Medulla oblongata (tissue), 1 donor: ENCODE results near the gene DLX6.

Source experiments
- DNase-seq: peaks from one replicate; pipeline ENCODE4 v3.0.0-alpha.2; 2015; ENCODE audit errors: extremely low spot score

The DLX6 gene

DNA sequence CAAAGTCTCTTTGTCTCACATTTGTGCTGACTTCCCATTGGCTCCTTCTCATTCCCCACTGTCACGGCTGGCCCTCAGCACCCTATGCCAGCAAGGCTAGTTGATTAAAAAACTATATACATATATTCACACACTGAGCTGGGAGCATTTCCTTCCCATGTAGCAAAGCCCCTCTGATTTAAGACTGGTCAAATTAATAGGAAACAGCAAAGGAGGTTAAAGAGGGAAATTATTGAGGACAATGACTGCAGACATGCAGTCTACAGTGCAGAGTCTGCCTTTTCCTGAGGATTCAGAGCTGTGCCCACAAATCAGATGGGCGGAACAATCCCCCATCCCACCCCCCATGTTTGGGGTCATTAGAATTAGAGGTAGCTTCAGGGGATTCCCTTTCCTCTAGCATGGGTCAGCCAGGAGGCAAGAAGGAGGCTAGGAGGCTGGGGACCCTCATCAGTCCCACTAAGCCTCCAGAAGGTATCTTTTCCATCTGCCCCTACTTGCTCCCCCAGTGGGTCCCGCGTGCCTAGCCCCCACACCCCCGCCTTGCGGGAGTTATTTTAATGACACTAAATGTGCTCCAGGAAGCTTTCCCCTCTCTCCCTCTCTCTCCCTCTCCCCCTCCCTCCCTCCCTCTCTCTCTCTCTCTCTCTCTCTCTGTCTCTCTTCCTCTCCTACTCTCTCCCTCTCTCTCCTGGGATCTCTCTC is 9.8 kb upstream of the DLX6 start:
- DNase-seq = no peak

DNA sequence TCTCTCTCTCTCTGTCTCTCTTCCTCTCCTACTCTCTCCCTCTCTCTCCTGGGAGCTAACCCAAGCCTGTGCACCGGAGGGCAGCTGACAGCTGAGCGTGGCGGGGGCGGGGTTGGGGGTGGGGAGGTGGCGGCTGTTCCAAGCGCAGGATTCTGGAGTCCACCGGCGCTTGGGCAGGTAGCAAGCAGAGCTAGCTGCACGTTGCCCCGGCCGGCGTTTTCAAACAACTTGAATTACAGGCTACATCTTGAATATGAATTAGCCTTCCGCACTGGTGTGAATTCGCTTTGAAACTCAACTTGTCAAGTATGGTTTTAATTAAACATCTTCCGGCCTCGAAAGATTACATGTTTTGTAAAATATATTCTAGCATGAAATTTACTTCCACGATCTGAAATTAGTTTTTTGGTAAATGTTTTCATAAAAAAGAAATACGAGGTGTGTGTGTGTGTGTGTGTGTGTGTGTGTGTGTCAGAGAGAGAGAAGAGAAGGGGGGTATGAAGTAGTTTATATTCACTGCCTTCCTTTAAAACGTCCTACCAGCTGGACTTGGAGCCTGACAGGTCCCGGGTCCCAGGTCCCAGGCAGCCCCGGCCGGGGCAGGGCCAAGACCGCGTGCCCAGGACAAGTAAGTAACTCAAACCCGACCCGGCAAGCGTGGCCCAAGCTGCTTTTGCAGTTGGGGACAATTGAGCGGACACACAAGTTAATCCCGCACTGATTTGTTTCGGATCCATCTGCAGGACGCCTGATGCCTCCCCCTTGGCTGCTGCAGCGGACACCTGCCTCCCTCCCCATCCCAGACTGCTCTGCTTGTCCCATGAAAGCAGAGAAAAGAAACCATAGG is 9.0 kb upstream of the DLX6 start:
- DNase-seq = no peak

DNA sequence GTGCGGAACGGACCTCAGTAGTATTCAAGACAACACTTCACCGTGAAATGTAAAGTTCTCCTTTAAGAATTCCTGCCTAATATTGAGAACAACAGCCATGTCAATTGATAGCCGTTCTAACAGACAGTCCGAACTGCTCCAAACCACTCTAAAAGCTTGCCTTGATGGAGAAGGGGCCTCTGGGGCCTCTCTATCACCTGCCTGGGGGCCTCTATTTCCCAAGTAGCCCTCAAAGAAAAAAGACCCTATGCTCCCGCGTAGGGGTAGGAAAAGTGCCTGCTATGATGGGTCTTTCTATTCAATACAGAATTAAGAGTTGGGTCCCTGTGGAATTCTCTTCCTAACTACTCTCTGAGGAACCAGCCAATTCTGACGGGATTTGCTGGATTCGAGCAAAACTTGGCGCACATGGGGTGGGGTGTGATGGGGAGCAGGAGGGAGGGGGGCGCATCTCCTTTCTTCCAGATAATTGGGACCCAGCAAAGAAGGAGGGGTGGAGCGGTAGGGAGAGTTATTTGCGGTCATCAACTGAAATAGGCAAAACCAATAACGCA is 8.3 kb upstream of the DLX6 start:
- no peak for DNase-seq

DNA sequence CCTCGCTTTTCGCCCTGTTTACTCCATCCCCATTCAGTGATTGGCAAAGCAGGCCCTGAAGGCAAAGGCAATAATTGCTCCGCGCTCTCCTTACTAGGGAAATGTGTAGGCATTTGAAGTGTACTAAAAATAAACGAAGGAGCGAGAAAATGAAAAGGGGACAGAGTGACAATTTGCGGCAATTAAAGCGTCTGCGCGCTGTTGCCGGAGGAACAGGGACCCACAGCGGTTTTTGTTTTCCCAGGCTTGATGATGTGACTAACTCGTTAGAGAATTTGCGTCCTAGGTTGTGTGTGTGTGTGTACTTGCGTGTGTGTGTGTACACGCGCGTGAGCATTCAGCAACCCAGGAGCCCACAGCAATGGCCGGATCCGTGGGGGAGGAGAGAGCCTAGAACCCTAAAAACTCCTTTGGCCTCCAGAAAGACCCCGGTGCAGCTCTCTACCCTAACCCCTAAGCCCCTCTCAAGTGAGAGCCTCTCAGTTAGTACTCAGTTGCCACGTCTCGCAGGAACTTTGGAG is 7.8 kb upstream of the DLX6 start:
- DNase-seq = no peak

DNA sequence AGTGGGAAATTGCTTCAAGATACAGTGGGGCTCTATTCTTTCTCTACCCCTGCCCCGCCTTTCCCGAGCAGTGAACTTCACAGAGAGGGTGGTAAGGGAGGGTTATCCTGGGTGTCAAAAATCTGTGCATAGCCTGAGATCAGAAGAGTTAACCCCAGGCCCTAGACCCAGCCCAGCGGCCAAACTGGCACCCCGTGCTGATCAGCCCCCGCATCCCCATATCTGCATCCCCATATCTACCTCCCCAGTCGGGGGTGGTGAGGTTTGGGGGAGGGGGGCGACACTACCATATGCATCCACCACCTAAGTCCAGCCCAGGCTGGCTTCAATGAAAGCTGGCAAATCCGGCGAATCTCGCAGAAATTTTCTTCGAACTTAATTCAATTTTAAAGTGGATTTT is 7.0 kb upstream of the DLX6 start:
- no peak for DNase-seq

DNA sequence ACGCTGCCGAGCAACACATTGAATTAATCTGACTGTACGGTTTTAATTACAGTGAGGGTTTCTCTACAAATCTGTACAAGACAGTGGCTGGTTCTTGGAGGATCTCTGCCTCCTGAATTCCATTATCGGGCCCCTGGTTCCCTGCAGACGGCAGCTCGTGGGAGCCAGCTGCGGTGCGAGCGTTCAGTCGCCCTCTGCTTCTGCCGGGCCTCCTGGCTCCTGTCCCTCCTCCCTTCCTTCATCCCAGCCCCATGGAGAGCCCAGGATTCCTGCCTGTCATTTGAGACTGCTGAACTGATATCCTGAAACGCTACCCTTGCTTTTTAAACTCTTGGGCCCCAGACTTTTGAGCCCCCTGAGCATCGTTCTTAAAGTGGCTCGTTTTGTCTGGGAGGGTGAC is 6.6 kb upstream of the DLX6 start:
- no peak for DNase-seq

DNA sequence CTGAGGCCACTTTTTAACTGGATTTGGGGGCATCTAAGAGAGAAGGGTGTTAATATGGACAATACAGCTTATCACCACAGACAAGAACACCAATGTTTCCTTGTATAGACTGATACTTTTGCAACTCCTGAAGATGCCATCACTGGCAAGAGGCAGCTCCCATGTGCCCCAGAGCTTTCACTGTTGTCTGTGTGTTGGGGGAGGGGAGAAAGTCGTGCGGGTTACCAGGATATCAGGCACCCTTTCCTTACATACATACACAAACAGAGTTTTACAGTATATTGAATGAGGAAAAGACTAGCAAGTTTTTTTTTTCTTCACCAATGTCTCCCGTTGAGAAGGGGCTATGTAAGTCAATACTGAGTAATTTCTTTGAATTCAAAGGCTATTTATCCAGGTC is 4.1 kb upstream of the DLX6 start:
- no peak for DNase-seq

DNA sequence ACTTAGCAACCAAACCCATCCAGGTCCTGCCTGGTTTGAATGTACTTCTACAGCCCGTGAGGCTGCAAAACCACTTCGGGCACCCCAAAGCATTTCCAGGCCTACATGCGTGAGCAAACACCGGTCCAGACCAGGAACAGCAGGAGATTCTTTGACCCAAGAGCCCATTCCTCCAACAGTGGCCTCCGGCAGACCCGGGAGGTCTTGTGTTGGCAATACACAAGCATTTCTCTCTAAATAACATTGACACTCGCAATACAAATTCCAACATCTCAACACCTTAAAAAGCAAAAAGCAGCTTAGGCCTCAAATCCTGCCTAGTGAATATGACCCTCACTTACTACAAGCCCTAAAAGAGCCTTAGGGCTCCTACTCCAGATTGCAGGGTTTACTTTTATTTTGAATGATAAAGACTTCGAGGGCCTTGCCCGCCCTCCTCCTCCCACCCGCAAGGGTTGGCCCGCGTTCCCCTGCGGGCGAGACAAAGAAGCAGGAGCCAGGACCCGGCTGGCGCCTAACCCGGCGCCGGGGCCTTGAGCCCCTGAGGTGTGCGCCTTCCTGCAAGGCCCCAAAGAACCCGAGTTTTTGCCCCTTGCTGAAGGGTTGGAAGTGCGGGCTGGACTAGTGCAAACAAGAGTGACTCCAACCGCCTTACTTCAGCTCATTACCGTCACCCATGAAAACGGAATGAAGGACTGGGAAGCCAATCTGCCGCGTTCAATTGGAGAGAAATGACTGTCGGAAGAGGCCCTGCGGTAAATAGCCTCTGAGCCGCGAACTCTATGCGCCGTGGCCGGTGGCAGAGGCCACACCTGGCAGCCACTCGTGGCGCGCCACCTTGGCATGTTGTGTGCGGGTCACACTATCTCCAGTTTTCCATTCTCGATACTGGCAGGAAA is 3.4 kb upstream of the DLX6 start:
- DNase-seq = no peak

DNA sequence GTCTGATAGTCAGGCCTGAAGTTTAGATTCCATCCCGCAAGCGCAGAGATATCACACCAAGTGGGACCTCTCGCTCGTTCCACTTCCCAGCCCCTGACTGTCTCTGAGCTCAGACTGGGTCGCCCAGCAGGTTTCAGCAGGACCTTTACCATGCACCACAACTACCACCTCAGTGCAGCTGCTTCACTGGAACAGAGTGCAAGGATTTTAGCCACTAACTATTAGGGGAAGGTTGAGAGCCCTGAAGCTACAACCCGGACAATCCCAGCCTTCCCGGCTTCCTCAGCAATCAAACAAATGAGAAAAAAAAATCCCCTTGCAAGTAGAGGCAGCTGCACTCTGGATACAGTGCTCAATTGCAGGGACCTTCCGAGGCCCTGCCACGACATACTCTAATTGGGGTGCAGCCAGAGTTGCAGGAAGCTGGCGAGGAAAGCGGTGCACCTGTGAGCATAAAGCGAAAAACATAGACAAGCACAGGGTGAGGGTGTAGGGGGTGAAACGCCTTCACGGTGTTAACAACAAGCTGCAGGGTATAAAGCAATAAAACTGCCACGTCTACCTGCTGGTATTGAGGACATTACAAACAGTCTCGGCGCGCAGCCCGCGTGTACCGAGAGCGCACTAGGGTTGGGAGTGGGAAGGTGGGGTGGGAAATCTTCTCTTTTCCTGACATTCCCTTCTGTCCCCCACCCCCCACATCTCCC is 2.6 kb upstream of the DLX6 start:
- no peak for DNase-seq

DNA sequence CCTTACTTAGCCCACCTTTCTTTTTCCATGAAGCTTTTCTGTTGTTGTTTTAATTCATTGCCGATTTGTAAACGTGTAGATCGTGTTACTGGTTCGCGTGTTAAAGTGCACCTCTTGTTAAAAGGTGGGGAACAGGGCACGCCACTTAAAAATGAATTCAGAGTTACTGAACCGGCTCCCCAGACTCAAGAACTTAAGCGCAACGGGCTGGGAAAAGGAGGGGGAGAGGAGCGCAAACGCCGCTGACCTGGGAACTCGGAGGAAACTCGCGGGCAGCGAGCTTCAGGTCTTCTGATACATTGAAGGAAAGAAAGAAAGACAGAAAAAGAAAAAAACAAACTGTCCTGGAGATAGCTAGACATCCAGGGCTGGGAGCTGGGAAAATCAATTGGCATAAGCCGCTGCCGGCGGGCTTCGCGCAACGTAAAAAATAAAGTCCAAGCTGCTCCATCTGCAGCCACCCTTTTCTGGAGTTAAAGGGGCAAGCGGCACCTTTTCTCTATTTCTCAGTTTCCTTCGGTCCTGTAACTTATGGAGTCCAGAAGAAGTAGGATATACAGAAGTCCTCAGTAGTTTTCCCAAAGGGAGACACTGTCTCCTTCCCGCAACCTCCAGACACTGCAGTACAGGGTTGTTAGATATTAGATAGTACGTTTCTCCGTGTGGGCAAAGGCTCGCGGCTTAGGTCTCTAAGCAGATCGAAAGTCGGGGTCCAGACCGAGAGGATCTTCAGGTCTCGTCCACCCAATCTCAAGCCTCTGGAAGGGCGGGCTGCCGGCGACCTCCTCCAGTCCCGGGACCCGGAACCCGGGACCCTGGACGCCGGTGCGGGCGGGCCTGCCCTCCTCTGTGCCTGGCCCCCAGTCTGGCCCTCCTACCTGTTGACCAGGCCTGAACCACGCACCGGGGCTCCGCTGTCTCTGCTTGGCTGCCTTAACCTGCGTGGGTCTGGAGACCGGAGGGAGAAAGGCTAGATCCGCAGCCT is 1.8 kb upstream of the DLX6 start:
- no peak for DNase-seq

DNA sequence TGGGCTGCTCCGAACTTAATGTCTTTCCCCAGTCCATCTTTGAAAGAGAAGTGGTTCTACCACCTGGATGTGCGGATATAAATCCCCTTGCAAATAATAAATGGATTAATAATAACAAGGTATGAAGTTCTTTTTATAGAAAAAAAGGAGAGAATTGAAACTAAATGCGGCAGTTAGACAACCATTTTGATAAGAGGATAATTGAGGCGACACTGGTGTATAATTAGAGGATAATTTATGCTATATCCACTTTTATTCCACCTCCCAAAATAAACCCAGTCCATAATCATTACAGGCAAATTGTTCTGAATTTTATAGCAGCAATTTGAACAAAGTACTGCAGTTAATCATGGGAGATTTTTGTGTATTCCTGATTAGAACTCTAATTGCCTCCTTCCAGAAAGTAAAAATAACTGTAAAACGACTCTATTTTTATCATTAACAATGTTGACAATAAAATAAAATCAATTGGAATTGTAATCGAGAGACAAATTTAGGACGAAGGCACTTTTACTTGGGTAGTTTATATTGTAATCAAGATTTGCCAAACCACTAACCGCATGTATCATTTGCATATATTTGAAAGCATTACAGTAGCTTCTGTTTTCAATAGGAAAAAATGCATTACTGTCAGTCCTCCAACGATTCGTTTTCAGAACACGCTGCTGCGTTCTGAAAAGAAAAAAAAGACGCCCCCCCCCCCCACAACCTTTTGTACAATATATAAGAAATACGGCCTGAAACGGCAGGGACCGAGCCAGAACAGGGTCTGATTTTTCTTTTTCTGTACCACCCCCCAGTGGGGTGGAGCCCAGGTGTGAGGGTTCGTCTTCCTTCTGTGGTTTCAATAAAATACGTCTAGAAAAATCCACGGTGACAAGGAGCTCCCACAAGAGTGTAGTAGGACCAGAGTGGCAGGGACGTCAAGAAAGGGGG is 838 bp upstream of the DLX6 start:
- no peak for DNase-seq

DNA sequence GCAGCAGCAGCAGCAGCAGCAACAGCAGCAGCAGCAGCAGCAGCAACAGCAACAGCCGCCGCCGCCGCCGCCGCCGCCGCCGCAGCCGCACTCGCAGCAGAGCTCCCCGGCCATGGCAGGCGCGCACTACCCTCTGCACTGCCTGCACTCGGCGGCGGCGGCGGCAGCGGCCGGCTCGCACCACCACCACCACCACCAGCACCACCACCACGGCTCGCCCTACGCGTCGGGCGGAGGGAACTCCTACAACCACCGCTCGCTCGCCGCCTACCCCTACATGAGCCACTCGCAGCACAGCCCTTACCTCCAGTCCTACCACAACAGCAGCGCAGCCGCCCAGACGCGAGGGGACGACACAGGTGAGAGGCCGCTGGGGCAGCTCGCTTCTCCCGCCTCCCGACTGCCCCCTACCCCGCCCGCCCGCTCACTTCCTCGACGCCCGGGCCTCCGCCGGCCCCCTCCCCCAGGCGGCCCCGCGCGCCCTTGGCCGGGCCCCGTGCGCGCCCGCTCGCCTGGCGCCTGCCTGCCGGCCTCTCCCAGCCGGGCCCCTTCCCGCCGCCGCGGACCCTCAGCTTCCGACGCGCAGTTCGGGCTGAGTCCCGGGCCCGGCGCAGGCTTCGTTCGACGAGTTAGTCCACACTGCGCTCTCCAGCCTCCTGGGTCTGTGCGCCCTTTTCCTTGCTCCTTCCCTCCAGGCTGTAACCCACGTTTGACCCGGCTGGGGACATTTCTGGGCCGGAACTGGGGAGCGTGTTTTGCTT is 882 bp downstream of the DLX6 start:
- DNase-seq = no peak

DNA sequence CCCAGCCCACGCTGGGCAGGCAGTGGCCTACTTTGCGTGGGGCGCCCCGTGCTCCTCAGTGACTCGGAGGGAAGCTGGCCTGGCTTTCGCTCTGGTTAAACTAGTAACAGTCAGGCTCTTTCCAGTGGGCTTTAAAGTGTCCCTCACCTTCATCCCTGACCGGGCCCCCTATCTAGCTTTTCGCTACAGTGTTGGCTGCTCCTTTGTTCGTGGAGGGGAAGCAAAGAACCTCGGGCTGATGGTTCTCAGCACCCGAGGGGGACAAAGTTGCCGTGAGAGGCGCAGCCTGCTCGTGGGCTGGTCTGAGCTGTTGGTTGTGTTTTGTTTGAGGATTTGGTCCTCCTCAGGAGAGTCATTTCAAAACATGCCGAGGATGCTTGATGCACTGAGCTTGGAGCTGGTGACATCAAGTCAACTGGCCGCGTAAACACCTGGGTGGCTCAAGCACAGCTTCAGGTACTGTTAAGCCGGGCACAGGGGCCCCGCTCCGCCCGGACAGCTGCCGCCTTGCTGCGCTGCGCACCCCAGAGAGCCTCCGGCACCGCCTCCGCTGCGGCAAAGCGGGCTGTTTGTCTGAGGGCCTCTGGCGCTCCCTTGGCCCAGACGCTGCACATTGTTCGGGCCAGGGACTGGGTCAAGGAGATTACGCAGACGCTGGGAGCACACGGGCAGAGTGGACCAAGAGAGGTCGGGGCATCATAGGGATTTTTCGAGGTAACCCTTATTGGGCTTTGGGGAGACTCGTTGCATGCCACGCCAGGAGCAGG is 1.6 kb downstream of the DLX6 start:
- no peak for DNase-seq

DNA sequence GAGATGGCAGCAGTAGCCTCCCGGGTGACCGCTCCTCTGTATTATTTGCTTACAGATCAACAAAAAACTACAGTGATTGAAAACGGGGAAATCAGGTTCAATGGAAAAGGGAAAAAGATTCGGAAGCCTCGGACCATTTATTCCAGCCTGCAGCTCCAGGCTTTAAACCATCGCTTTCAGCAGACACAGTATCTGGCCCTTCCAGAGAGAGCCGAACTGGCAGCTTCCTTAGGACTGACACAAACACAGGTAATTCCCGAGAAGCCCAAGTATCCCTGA is 2.2 kb downstream of the DLX6 start:
- no peak for DNase-seq

DNA sequence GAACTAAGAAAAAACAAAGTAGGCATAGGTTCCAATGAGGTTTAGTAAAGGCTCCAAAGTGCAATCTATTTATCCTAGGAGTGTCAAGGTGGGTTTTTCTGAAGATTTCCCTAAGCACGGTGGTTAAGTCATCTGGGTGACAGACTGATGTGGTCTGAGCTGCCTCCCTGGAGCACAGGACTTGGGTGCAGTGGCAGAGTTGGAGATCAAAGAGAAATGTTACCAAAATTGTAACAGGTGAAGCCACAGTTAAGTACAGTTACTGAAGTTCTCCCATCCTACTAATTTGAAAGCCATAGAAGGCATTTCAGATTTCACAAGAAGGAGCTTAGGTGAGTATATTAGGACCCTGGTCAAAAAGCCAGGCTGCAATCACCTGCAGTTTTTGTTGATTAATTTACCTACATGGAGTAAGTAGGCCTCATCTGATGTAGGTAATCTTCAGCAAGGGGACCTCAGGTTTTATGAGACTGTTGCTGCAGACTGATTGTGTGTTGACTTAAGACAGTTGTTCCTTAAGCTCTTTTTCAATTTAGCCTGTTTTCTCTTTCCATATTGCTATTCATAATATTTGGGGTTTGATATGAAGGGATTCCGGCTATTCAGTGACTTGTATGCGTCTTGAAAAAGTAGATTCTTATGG is 3.0 kb downstream of the DLX6 start:
- DNase-seq = no peak

DNA sequence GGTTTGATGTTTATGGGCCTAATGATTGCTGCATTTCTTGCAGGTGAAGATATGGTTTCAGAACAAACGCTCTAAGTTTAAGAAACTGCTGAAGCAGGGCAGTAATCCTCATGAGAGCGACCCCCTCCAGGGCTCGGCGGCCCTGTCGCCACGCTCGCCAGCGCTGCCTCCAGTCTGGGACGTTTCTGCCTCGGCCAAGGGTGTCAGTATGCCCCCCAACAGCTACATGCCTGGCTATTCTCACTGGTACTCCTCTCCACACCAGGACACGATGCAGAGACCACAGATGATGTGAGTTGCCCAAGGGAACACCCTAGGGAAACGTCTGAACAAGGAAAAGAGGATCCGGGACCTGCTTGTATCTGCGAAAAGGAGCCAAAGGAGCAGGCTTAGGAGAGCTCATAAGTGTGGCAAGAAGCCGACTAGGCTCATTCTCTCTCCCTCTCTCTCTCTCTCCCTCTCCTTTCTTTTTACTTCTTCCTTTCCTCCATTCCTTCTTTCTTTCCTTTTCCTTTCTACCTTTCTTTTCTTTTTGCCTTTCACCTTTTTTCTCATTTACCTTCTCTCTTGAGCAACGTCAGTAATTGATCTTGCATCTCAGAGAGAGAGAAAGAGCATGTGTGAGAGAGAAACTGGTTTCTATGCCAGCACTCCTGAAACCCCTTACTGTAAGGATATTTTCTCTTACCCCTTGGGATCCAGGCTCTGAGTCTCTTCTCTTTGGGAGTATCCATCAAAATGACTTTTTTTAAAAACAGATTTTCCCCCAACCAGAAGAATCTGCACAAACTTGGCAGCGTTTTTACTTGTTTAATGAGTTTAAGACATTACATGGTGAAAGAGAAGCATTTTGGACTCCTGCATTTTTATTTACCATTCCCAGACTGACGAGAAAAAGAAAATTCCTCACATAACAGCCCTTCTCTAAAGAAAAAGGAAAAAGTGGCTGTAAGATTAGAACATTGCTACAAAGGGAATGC is 4.7 kb downstream of the DLX6 start:
- no peak for DNase-seq
